GM18861 (cell line): ENCODE results near the gene TNFSF12.

Experiments used
- ATAC-seq: cut with Tn5 transposase; IDR thresholded peaks from one replicate; pipeline ENCODE4 v1.9.1; 2021; ENCODE audit not compliant: unreplicated experiment

Gene TNFSF12

DNA sequence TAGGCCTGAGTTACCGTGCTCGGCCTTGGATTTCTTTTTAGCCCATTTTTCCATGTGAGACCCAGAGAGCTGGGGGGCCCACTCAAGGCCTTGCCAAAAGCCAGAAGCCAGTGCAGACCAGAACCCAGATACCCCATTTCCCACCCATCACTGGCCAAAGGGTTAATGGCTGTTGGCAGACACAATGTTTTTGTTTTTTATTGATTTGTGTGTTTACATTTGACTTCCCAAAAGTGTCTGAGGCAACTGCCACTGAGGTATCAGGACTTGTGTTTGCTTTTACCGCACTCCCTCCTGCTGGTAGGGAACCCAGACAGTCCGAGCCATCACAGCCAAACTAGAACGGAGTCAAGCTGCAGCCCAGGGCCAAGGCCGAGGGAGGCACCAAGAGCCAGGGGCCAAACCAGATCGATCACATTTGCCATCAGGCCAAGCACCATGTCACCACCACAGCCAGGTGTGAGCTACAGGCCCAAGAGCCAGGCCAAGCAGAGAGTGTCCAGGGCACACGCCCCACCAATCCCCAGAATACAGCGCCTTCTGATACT, 7.7 kb upstream of the TNFSF12 start:
- no peak for ATAC-seq

DNA sequence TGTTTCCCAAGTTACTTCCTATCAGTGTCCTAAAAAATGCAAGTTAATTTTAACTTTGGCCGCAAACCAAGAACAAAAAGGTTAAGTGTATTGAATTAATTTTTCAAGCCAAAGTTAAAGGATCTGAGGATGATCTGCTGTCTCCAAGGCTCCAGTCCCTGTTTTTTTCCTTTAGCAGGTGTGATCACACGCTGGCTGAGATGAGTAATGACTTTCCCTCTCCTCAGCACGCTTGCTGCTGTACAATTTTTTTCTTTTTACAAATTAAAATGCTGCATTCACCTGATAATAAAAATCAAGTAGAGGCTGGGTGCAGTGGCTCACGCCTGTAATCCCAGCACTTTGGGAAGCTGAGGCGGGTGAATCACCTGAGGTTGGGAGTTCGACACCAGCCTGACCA, 3.9 kb upstream of the TNFSF12 start:
- ATAC-seq = no peak

DNA sequence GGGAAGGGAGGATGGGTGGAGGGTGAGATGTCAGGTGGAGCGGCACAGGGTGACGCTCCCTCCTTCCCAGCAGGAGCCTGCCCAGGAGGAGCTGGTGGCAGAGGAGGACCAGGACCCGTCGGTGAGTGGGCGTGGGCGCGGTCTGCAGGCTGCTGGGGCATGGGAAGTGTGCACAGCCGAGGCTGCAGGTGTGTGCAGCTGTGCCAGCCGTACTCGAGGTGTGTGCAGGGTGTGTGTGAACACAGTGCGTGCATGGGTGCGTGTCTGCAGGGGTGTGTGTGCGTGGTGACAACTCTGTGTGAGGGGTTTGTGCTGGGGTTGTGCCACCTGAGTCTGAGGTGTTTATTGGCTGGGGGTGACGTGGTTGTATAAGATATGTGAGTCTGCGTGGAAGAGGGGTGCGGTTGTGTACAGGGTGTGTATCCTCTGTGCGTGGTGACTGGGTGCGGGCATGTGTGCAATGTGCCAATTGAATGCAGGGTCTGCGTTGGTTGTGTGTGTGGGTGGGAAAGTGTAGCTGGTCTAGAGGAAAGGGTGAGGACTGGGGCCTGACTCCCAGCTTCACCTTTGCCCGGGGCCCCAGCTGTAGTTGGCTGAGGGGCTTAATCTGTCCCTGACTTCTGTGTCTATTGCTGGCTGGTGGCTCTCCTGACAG, 670 bp downstream of the TNFSF12 start:
- ATAC-seq = no peak

- ATAC-seq = no peak
Measured at GRCh38 chr17:7550344-7550743, 1.5 kb downstream of the TNFSF12 start.

- ATAC-seq = no peak
Measured at GRCh38 chr17:7551396-7551795, 2.5 kb downstream of the TNFSF12 start.

GRCh38 chr17:7552621-7553051, 3.8 kb downstream of the TNFSF12 start:
- ATAC-seq = no peak

- no peak for ATAC-seq
Measured at GRCh38 chr17:7553356-7553755, 4.5 kb downstream of the TNFSF12 start.

DNA sequence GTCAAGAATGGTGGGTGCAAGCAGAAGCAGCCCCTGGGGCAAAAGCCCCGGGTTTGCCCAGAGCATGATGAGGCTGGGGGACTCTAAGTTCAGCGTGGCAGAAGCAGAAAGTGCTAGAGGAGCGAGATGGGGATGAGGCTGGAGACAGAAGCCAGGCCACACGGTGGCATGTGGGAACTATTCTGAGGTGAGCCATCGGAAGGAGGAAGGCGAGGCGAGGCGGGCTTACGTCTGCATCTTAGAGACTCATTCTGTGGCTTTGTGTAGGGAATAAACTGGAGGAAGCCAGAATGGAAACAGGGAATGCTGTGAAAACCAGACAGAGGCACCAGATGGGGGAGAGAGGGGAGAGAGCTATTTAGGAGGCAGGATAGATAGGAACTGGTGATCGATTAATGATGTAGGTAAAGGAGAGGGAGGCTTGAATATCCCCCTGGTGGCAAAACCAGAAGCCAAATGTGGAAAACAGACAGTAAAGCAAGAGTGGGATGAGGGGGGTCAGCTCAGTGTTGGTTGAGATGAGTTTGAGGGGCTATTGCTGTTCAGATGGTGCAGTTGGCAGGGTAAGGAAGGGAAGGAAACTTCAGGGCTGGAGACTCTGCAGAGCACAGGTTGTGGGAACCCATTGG, 6.6 kb downstream of the TNFSF12 start:
- no peak for ATAC-seq

DNA sequence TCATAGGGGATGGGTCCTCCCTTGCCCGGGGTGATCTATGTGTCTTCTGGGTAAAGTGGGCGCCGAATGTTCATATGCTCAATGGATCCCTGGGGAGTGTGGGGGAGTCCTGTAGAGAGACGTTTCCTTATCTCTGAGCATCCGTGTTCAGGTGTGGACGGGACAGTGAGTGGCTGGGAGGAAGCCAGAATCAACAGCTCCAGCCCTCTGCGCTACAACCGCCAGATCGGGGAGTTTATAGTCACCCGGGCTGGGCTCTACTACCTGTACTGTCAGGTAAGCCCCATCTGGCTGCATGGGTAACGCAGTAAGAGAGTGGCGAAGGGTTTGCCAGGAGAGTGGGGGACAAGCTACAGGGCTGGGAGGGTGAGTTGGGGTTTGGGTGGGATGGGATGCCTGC, 7.8 kb downstream of the TNFSF12 start:
- ATAC-seq = no peak

- no peak for ATAC-seq
Measured at GRCh38 chr17:7557147-7557764, 8.4 kb downstream of the TNFSF12 start.

DNA sequence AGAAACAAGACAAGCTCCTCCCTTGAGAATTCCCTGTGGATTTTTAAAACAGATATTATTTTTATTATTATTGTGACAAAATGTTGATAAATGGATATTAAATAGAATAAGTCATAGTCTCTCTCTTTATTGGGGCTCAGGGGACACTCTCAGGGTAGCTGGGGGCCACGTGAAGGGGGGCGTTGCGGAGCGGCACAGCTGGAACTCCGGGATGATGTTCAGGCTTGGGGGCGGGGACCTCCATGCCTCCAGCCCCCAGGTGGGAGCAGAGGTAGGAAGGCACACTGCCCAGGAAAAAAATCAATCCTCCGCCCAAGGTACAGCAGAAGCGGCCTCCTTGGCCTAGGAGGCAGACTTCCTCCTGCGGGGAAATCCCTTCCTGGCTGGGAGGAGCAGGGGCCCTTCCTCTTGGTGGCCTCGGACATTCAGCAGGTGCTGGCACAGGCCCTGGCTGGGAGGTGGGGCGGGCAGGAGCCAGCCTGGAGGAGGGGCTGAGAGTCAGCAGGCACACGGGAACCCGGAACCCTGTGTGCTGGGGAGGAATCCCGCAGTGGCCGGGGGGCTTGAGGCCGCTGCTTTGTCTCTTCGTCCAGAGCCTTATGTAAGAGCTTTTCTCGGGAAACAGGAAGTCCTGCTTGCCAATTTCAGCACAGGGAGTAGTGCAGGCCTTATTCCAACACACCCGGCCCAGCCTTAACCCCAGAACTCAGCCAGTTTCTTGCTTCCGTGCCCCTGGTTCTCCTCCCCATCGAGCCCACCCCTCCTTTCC, 9.1 kb downstream of the TNFSF12 start:
- no peak for ATAC-seq

DNA sequence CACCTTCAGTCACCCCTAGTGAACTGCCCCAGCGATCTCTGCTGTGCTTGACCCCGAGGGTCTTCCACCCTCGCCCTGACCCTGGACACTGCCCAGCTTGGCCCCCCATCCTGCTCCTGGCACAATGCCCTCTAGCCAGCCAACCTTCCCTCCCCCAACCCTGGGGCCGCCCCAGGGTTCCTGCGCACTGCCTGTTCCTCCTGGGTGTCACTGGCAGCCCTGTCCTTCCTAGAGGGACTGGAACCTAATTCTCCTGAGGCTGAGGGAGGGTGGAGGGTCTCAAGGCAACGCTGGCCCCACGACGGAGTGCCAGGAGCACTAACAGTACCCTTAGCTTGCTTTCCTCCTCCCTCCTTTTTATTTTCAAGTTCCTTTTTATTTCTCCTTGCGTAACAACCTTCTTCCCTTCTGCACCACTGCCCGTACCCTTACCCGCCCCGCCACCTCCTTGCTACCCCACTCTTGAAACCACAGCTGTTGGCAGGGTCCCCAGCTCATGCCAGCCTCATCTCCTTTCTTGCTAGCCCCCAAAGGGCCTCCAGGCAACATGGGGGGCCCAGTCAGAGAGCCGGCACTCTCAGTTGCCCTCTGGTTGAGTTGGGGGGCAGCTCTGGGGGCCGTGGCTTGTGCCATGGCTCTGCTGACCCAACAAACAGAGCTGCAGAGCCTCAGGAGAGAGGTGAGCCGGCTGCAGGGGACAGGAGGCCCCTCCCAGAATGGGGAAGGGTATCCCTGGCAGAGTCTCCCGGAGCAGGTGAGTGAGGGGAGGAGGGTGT, 9.9 kb downstream of the TNFSF12 start, which contains the start of gene TNFSF13:
TSS of gene TNFSF13 (plus strand) at position 207 of the 776 bp plus-strand sequence. CDS start at position 497, 290 bp downstream.
- ATAC-seq = no peak

DNA sequence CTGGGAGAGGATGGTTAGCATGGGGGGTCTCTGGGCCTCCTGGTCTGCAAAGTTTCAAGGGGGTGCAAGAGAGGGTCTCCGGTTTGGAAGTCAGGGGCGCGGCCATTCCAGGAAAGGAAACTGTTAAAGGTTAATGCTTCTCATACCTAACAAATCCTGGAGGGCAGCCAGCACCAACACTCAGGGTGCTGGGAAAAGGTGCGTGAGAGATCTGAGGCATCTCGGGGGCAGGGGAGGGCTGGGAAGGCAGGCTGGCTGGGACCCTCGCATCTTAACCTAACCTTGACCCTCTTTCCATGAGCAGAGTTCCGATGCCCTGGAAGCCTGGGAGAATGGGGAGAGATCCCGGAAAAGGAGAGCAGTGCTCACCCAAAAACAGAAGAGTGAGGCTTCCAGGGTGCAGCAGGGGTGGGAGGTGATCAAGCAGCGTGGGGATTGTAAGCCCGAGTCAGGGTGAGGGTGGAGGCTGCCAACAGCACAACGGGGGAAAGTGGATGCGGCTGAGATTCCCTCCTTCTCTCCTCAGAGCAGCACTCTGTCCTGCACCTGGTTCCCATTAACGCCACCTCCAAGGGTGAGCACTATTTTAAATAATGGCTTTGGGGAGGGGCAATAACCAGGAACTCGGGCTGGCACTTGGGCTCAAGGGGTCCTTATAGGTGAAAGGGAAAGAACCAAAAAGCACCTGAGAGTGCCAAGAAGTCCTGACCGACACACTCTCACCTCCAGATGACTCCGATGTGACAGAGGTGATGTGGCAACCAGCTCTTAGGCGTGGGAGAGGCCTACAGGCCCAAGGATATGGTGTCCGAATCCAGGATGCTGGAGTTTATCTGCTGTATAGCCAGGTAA, 10.7 kb downstream of the TNFSF12 start:
- no peak for ATAC-seq

DNA sequence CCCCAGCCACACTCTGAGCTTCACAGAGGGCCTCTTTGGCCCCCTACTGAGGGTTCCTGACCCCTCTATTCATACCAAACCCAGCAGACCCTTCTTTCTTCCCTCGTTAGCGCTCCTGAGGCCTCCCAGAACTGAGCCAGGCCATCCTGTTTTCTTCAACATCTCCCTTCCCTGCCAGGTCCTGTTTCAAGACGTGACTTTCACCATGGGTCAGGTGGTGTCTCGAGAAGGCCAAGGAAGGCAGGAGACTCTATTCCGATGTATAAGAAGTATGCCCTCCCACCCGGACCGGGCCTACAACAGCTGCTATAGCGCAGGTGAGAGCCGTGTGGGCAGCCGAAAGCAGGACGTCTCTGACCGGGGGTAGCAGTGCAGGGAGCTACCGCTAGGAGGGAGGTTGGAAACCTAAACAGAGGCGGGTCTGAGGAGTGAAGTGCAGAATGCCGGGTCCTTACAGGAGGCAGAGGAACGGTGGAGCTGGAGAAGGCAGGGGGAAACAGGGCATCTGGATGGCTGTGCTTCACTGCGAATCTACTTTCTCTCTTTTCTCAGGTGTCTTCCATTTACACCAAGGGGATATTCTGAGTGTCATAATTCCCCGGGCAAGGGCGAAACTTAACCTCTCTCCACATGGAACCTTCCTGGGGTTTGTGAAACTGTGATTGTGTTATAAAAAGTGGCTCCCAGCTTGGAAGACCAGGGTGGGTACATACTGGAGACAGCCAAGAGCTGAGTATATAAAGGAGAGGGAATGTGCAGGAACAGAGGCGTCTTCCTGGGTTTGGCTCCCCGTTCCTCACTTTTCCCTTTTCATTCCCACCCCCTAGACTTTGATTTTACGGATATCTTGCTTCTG, 11.5 kb downstream of the TNFSF12 start:
- ATAC-seq = no peak

- peak; percentile 34 for ATAC-seq
Measured at GRCh38 chr17:7561028-7561575, 12.2 kb downstream of the TNFSF12 start.

DNA sequence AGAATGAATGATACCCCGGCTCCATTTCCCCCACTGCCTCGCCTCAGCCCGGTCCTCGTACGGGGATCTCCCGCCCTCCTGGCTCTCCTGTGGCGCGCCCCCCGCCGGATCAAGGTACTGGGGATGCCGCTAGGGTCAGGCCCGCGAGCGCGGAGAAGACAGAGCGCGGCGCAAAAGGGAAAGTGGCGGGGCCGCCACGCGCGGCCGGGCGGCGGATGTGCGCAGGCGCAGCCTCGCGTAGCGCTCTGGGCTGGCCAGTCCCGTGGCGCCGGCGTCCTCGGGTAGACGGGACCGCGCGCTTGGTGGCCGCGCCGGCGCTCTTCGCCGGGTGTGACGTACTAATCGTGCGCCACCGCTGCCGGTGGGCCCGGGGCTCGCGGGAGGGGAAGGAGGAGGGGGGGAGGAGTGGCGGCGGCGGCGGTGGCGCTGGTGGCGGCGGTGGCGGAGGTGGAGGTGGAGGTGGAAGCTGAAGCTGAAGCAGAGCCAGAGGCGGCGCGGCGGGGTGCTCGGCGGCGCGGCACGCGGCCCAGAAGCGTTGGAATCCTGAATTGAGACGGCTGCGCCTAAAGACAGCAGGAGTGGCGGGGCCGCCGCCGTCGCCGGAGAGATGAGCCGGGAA, 12.8 kb downstream of the TNFSF12 start, which contains the start of gene SENP3:
TSS of gene SENP3 (plus strand) at position 331 of the 619 bp plus-strand sequence. CDS start 1,158 bp downstream, outside the sequence.
- peak; percentile 56 for ATAC-seq

- no peak for ATAC-seq
Measured at GRCh38 chr17:7562208-7562605, 13.3 kb downstream of the TNFSF12 start.
